Upper lobe of left lung (tissue), 4 donors: ENCODE results near the gene KRT12.
A peak's percentile ranks its signal among the peaks of the same experiment; 100 is the strongest.

Experiments used
- EP300 ChIP-seq, 4 donors: sonication (generic); formaldehyde crosslinking; IDR thresholded peaks; one replicate each; pipeline ENCODE4 v1.5.1; 2017; ENCODE audit warnings: antibody characterized with exemption in 4 of 4, control low read depth in 2 of 4
- POLR2A ChIP-seq, 4 donors: fragments of 450-650 bp; IDR thresholded peaks; one replicate each; pipeline ENCODE4 v1.5.1; 2016 to 2017; ENCODE audit warnings: antibody characterized with exemption in 4 of 4, mild to moderate bottlenecking in 2 of 4
- POLR2AphosphoS5 ChIP-seq, 2 donors: sonication (generic); formaldehyde crosslinking; IDR thresholded peaks; one replicate each; pipeline ENCODE4 v1.5.1; 2017; ENCODE audit warnings: antibody characterized with exemption in 2 of 2
- TF ChIP-seq, protein P1 (sequence below), 6 experiments: fragments of 450-650 bp in 4 of 6; fragments of 200-600 bp in 2 of 6; sonication (generic) in 2 of 6; IDR thresholded peaks; one replicate each; pipeline ENCODE4 v1.5.1; 2016 to 2019; ENCODE audit warnings: antibody characterized with exemption in 6 of 6

DNA sequence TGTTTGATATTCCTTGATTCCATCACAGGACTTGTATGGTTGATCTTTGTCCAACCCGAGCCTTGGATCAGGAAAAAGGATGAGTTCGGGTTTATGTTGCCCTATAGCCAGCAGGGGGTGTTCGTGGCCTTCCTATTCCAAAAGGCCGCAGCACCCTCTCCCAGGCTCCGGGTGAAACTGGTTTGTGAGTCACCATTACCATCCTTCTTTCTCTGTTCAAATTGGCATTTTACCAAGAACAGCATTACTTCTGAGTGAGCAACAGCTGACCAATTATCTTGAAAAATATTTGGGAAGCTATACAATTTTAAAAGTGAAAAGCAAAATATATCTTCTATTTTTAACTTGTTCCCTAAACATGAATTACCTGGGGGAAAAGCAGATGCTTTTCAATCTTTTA is 42.3 kb upstream of the KRT12 start:
- TF ChIP-seq, protein P1, sequence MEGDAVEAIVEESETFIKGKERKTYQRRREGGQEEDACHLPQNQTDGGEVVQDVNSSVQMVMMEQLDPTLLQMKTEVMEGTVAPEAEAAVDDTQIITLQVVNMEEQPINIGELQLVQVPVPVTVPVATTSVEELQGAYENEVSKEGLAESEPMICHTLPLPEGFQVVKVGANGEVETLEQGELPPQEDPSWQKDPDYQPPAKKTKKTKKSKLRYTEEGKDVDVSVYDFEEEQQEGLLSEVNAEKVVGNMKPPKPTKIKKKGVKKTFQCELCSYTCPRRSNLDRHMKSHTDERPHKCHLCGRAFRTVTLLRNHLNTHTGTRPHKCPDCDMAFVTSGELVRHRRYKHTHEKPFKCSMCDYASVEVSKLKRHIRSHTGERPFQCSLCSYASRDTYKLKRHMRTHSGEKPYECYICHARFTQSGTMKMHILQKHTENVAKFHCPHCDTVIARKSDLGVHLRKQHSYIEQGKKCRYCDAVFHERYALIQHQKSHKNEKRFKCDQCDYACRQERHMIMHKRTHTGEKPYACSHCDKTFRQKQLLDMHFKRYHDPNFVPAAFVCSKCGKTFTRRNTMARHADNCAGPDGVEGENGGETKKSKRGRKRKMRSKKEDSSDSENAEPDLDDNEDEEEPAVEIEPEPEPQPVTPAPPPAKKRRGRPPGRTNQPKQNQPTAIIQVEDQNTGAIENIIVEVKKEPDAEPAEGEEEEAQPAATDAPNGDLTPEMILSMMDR (IDR thresholded peaks at IDR 0.05), result peak; percentile 56 to 82 (median 68)
- TF ChIP-seq EP300 (IDR thresholded peaks at IDR 0.05) (no peak), POLR2AphosphoS5 (IDR thresholded peaks at IDR 0.05) (no peak), POLR2A (IDR thresholded peaks at IDR 0.05) (no peak)
